A204.1 (cell line): ENCODE measurements around the gene ASCC1.

Experiments
- FAIRE-seq: peaks from 2 replicates; lab custom pipeline; 2012; peaks lifted over from hg19 to GRCh38; lab: Jason Lieb, UNC

The ASCC1 gene

GRCh38 chr10:72097448-72098300 is 118.4 kb downstream of the ASCC1 start:
- no peak for FAIRE-seq

DNA sequence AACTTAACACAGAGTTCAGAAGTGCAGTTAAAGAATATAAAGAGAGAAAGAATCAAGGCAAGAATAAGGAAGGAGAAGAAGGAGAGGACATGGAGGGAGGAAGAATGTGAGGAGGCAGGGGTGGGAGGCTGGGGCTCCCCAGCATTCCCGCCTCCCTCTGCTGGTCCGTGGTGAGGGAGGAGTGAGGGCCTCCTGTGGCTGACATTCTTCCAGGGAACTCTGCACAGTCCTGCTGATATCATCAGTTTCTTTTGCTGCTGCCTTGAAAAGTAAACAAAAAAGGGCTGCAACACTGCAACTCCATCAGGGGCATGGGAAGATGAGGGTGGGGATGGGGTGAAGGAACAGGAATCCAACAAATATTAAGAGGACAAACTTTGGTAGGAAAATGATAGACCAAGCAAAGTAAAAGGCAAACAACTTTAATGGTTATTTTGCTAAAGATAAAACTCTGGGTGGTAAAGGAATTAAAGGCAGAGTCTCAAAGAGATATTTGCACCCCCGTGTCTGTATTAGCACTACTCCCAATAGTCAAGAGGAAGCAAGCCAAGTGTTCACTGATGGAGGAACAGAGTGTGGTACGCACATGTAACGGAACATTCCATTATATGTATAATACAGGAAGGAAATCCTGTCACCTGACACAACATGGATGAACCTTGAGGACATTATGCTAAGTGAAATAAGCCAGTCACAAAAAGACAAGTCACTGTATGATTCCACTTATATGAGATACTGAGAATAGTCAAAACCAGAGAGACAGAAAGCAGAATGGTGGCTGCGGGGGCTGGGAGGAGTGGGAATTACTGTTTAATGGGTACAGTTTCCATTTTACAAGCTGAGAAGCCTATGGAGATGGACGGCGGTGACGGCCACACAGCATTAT is 119.7 kb downstream of the ASCC1 start:
- FAIRE-seq, result no peak

DNA sequence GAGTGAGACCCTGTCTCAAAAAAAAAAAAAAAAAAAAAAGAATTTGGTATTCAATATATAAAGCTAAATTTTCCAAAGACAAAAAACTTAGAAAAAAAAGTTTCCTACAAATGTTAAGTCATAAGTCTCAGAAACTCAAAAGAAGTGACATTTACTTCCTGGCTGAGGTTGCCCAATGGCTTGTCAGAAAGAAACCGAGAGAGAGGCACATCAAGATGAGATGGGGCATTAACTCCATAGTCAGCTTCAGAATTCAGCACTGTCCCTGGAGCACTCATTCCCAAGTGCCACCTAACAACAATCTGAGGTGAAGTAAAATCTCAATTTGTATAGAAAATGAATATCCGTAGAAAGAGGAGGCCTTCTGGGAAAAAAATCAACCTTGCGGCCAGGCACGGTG is 120.9 kb downstream of the ASCC1 start:
- FAIRE-seq, result no peak

- FAIRE-seq, result no peak
These were observed 121.5 kb downstream of the ASCC1 start for GRCh38 chr10:72094574-72094973.

GRCh38 chr10:72093450-72093849 is 122.6 kb downstream of the ASCC1 start:
- no peak for FAIRE-seq

DNA sequence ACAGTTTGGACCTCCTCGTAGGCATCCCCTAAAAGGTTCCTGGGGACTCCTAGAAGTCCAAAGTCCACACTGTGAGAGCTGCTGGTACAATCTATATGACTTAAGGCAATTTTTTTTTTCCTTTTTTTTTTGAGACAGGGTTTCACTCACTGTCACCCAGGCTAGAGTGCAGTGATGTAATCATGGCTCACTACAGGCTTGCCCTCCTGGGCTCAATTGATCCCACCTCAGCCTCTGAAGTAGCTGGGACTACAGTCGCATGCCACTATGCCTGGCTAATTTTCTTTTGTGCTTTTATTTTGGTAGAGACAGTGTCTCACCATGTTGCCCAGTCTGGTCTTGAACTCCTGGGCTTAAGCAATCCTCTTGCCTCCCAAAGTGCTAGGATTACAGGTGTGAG is 123.1 kb downstream of the ASCC1 start:
- FAIRE-seq, result no peak

- FAIRE-seq, result no peak
These were observed 123.7 kb downstream of the ASCC1 start for GRCh38 chr10:72092171-72092924.

DNA sequence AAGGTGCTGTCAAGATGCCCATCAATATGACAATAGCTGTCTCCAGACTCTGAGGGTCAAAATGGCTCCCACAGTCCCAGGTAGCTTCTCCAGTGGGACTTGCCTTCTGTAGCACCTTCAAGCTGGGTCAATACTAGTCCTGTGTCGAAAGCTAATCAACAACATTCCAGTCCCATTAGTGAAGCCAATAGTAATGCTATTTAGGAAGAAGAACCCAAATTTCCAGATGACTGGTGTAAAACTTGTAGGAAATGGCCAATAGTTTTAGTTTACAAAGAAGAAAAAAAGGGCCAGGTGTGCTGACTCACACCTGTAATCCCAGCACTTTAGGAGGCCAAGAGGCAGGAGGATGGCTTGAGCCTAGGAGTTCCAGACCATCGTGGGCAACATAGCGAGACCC is 125.8 kb downstream of the ASCC1 start:
- FAIRE-seq, result no peak

- FAIRE-seq, result no peak
These were observed 126.5 kb downstream of the ASCC1 start for GRCh38 chr10:72089618-72090017.

- FAIRE-seq, result no peak
These were observed 127.0 kb downstream of the ASCC1 start for GRCh38 chr10:72088889-72089575.

DNA sequence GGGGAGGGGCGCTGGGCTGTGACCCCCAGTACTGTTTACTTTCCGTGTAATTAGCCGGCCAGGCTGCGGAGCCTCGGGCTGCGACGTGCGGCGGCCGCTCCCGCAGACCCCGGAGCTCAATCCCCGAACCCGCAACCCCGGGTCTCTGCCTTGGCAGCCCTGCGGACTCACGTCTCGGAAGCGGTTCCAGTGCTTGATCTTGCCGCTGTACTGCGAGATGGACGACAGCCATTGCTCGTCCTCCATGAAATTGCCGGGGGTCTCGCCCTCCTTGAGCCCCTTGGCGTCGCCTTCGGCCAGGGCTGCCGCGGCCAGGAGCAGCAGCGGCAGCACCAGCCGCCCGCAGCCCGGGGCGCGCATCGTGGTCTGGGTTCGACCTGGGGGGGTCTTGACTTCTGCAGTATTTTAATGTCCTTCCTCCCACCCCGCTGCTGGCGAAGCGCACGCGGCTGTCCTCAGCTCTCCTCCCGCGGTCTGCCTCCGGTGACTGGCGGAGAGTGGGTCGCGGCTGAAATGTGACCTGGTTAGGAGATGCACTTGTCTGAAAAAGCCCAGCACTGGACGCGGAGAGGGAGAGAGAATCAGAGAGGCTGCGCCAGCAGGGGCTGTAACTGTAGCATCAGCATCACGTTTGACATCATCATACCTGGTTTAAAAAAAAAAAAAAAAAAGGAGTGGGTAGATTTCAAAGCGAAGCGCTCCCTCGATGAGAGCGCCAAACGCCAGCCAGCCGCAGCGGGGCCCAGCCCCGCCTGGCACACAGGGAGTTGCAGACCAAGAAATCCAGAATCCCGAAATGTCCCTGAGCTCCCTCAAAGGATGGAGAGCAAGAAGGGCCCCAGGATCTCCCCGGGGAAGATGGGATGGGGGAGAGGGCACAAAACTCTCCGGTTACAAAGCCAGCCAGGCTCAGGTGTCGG is 127.8 kb downstream of the ASCC1 start, which contains the start of gene SPOCK2:
TSS of gene SPOCK2 (minus strand) at position 583 of the 920 bp plus-strand sequence. CDS start at position 360, 223 bp downstream.
- FAIRE-seq, result no peak

- FAIRE-seq, result no peak
These were observed 128.6 kb downstream of the ASCC1 start for GRCh38 chr10:72087392-72087968.

- no peak for FAIRE-seq
These were observed 129.3 kb downstream of the ASCC1 start for GRCh38 chr10:72086466-72087391.

GRCh38 chr10:72085864-72086465 is 130.1 kb downstream of the ASCC1 start:
- FAIRE-seq, result no peak

GRCh38 chr10:72085166-72085565 is 130.9 kb downstream of the ASCC1 start:
- FAIRE-seq, result no peak

GRCh38 chr10:72083790-72084459 is 132.2 kb downstream of the ASCC1 start:
- no peak for FAIRE-seq

GRCh38 chr10:72082856-72083789 is 133.0 kb downstream of the ASCC1 start:
- no peak for FAIRE-seq
